ENCODE measurements around the gene ZXDC.

Gene ZXDC

DNA sequence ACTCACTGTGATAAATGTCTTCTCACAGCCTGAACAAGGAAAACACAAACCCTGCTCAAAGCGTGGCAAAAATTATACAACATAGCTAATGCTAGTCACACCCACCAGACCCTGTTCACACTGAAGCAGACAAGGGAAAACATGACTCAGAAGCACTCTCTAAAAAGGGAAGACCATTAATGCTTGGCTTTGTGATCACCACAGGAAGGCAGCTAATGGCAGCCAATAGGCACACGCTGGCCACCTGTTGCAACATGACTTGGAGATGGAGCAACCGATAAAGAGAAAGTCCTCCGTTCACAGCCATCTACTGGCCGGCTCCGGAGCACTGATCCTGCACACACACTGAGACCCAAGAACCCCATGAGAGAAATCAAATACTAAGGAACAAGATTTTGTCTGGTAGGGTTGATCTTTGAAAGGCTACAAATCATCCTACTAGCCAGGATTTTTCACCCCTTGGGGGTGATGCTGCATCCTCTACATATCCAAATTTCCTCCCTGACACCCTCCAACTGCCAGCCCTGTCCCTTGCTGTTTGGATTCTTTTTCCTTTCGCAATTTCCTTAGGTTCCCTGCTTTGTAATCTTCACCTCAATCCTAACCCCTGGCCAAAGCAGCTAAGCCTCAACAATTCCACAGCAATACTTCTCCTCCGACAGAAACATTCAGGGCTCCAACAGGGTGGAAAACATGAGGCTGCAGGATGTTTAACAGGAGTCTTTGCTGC, 3.2 kb downstream of the ZXDC start:
- peak; percentile 91 to 93 for DNase-seq

DNA sequence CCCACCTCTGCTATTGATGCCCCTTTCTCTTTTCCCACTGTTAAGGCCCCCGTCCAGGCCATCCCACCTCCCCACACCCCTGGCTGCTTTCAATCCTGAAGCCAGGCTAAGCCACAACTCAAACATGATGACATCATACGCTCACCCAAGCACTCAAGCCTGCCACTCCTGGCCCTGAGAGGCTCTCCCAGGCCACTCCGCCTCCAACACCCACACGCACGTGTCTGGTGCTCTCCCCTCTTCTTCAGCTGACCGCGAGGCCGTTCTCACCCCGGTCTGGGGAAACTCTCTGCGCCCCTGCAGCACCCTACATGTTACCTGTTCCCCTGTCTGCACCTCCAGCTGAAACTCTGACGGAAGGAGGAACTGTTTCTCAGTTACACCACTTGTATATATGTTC, 6.2 kb downstream of the ZXDC start:
- no peak for DNase-seq

DNA sequence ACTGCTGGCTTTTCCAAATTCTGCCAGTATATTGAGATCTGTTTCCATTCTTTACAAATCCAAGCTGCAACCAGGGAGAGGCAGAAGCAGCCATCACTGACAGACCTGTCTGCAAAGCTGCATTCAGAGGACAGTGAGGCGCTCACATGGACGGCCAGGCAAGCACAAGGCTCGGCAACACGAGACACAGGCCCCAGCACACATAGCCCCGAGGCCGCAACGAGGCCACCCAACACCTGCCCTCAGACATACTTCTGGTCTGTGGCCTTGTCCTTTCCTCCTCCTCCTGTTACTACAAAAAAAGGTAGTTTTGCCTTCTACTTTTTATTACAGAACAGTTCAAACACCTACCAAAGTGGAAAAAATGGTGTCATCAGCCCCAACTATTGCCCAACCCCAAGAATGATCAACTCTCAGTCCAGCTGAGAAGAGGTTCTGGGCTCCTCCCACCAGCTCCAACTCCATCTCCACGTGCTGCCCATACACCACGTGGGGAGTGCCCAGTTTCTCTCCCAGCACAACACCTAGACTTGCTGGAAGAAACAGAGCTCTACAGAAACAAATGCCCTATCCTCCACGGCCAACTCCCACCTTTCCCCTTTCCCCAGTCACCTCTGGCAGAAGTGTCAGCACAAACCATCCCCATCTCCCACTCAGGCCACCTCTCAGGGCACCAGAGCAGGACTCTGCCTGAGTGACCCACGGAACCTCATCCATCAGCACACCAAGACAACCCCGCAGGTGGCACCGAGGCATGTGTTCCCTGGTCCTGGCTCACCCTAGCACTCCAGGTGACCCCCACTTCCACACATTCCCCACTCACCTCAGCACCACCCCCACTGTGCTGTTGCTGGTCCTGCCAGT, 7.4 kb downstream of the ZXDC start:
- no peak for DNase-seq

DNA sequence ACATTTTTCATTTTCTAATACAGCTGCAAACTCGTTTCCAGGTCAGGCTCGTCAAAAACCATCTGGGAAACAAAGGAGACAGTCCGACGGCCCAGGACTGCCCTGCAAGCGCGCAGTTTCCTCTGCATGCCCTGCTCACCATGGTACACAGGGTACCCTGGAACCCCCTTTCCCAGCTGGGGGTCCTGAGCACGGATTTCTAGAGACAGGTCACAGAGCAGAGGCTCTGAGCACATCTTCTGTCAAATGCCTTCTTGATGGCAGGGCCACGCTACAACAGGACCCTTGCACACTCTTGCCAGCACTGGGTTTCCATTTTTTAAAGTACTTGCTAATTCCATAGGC, 8.1 kb downstream of the ZXDC start:
- DNase-seq, result no peak

DNA sequence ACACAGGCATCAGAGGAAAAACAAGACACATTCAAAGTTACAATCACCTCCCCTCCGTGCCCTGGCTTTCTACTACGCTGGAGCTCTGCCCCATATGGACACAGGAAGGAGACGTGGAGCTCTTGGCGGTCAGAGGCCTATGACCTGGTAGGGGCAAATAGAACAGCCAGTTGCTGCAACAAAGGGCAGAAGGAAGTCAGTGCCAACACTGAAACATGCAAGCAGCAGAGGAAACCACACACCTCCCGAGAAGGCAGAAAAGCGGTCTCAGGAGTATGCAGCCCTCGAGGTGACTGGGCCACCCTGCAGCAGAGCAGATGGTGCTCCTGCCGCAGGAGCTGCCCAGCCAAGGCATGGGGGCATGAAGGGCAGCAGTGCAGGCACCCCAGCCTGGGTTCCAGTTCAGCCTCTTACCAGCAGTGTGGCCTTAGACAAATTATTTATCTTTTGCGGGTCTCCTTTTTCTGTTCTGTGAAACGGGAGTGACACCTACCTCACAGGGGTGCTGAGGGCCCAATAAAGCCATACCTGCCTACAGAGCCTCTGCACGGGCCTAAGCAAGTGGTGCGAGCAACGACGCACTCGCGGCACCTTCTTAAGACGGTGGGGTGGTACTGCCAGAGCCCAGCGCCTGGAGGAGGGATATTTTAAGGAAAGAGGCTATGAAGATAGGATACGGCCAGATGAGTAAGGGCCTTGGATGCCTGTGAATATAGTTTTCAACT, 8.6 kb downstream of the ZXDC start:
- DNase-seq, result peak in 1 of 2 experiments; percentile 3

DNA sequence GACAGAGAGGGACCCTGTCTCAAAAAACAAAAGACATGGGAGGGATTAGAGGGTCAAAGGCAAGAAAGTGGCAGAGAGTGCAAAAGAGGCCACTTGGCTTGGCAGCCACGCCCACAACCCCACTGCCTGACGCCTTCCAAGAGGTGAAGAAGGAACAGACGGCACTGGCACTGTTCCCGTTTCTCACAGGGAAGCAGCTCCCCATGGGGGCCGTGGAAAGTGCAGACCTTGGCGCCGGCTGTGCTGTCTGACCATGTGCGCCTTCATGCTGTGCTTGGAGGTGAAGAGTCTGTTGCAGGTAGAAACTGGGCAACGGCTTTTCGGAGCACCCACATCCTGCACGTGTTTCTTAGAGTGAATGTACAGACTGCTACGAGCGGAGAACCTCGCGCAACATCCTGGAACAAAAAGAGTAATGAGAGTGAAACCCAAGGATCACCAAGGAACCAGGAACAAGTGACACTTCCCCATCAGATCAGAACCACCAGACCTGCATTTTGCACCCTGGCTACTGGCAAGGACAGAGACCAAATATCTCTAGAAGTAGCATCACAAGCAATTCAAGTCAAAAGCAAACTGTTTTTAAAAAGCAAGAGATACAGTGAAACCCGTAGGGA, 9.7 kb downstream of the ZXDC start:
- DNase-seq, result no peak

DNA sequence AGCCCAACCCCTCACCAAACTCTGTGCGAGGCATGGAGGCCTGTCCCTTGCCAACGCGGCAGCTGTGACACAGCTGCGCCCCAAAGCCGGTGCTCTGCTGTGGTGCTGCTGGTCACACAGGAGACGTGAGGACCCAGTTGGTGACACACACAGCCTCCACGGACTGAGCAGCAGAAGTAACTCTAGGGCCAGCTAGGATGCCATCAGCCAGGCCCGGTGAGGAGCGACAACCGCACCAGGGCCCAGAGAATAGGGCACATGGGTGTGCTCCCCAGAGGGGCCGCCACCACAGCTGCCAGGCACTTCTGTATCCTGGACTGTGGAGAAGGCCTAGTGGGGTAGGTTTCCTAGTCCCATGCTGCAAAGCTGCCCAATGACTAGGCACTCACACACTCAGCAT, 10.7 kb downstream of the ZXDC start:
- no peak for DNase-seq

DNA sequence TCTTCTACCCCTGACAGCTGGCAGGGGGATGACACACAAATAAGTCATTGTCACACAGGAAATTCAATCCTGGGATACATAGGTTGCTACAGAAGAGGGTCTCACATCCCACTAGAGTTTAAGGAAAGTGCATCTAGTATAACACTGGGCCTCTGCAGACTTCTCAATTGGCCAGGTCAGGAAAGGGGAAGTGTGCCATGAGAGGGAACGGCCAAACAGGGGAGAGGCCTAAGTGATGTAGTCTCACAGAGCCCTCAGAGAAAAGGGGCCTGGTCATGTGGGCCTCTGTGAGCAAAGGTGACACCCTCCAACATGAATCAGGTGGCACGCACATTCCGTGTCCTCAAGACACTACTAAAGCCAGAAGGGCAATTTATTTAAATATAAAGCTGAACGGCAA, 11.2 kb downstream of the ZXDC start:
- peak; percentile 1 to 42 for DNase-seq

DNA sequence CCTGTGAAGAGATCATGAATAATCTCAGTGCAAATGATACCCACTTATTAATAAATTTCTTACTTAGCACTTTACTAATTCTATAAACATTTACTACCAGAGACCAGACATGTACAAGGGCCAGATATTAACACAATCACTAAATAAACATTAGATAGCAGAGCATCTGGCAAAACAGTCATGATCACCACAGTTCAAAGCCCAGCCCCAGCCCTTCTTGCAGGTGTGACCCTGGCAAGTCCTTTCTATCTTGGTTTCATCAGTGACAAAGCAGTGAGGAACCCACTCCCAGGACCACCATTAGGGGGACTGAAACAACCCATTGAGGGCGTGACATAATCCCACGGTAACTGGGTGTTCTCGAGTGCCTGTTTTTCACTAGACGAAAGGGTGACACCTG, 11.6 kb downstream of the ZXDC start:
- DNase-seq, result no peak

DNA sequence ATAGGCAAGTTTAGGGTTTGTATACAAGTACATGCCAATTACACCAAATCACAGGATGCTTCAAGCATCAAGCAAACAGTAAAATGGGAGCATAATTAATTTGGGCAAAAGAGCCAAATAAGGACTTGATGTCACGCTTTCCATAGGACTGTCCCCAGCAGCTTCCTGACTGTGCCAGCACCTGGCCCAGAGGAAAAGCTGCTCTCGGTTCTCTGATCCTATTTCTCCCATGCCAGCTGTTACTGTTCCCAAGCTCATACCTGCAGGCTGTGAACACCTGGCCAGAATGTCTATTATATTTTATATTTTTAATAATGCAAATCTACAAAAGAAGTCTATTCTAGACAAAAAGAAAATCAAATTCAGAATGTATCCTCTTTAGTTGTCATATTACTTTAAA, 12.2 kb downstream of the ZXDC start:
- DNase-seq, result no peak

DNA sequence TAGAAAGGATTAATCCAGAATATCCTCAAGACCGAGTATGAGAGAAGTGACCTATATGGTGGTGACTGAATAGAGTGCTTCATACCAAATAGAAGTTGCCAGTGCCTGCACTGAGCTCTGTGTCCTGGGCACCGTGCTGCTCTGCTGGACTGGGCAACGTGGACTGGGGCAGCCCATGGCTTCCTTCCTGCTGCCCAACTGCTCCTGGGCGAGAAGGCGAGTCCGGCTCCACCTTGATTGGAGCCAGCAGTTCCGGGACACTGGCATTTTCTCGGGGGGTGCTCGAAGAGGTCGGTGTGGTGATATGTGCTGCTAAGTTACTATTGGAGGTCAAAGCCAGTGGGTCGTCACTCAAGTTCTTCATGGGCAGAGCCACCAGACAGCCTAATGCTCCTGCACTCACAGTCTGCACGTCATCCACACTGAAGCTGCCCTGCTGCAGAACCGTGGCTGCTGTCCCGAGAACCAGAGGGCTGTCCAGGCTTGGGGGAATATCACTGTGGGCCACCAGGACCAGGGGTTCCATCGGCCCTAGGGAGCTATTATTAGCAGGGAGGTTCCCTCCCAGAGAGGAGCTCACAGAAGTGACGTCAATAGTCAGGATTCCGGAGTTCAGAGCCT, 14.1 kb downstream of the ZXDC start:
- no peak for DNase-seq

DNA sequence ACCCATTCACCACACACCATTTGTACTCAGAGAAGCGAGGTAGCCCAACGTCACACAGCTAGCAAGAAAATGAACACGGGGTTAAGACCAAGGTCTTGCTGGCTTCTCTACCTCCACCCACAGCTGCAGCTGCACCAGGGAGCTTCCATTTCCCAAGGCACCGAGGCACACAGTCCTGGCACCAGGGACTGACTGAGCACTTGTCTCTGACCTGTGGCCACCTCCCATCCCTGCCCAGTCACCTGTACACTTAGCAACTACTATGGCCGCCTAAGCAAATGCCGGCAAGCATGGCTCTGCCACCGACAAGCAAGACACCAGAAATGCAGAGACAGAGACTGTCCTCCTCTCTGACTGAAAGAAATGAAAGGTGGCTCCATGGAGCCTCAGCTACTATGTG, 15.3 kb downstream of the ZXDC start:
- no peak for DNase-seq

DNA sequence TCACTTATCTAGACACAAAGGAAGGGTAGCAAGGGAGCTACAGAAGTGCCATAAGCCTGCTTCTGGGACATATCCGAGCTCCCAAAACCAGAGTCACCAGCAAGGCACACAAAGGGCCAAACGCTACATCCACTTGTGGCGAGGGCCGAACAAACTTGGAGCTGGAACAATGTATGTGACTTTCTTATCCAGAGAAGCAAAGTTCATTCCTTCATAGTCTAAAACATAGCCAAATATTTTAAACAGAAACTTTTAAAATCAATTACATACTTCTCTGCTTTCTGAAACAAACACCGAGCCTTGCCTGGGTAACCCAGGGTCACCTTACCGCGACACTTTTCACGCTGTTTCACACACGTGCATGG, 15.9 kb downstream of the ZXDC start:
- no peak for DNase-seq

DNA sequence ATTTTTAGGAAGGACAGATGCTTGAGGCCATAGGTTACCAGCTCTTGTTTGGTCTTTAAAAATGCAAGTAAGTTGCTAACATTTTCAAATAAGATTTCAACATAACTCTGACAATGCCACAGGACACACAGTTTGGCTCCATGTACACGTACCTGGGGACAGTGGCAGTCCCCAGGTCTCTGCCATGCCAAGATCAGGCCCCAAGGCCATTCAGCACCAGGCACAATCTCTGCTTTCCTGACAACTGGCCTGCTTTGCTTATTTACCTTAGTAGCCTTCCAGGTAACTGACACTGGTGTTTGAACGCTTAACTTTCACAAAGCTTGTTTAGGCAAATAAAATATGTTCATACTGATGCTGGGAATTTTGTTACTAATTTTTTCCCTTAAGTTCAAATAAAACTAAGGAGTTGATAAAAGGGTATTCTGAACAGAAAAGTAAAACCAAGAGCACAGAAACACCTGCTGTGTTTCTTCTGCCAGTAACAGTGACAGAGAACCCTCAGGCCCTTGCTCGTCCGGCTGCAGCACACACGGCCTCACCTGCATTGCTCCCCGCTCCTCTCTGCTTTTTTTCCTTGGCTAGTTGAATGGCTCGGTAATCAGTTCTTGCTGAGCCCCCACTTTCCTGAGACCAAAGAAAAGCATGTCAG, 16.5 kb downstream of the ZXDC start:
- no peak for DNase-seq

DNA sequence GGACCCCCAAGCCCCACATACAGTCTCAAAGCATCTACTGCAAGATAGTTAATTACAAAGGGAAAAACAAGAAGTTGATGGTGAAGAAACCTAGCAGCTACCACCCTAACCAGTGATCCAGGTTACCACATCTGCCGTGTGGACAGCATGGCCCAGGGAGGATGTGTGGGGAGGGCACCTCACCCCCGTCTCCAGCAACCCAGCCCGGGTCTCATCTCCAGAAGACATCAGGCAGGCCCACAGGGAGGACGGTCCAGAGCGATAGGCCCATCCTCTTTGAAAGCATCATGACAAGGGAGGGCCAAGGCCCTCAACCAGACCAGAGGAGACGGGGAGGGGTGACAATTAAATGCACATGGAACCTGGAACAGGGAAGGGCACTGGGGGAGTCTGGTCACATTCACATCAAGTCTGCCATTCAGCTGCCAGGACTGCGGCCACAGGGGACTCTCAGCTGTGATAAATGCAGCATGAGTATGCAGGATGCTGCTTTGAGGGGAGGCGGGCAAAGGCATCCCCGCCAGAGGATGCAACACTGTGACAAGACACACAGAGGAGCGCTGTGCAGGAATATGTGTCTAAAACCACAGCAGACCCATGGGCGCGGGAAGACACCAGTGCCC, 18.8 kb downstream of the ZXDC start:
- DNase-seq, result no peak

DNA sequence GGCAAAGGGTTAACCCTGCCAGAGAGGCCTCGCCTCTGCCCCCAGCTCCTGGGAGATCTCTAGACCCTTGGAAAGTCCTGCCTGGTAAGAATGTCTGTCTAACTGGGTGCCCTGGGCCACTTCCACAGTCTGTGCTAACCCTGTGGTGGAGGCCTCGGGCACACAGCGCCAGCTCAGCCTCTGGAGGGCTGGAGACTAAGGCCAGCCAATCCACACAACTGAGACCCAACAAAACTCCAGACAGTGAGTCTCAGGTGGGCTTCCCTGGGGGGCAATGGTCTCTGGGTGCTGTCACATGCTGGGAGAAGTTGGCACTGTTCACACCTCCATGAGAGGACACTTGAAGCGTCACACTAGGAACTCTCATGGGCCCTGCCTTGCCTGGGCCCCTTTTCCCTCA, 19.5 kb downstream of the ZXDC start:
- DNase-seq, result no peak

DNA sequence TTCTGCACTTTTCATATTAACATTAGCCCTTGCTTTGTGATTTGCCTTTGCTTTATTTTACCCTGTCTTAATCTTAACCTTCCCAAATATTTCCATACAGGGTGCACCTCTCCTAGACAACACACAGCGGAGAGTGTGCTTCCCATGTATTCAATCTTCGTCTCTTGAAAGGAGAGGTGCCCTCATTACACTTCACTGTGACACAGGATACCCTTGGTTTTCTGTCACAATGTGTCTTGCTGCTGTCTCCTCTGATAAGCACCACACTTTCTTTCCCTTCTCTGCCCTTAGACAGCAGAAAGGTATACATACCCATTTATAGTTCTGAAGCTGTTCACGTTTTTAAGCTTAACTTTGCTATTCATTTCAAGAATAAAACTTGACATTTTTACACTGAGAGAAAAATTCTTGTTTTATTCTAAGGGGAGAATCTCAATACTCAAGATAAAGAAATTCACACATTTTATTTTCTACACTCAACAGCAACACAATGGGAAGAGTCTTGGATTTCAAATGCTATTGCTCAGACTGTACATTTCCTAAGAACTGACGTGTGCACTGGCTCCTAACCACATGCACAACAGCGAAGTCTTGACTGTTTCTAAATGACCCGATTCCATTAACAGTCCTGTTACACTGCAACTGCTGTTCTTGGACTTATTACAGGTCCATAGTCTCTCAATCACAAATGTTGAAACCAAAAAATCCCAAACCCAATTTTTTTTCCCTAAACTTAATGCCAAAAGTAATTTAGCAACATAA, 21.1 kb downstream of the ZXDC start:
- DNase-seq, result no peak

DNA sequence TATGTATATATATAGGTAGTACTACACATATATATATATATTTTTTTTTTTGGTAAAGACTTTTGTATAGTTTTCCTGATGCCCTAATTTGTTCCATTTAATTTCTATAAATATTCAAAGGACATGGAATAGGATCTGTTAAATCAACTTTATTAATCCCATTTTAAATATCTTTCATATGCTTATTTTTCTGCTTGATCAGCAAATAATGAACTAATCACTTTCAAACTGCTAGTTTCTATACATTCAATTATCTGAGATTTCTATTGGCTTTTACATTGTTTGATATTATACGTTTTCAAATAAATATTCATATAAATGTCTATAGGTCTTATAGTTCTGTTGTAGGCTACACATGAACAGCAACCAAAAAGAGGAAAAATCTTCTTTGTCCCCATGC, 21.7 kb downstream of the ZXDC start:
- no peak for DNase-seq

DNA sequence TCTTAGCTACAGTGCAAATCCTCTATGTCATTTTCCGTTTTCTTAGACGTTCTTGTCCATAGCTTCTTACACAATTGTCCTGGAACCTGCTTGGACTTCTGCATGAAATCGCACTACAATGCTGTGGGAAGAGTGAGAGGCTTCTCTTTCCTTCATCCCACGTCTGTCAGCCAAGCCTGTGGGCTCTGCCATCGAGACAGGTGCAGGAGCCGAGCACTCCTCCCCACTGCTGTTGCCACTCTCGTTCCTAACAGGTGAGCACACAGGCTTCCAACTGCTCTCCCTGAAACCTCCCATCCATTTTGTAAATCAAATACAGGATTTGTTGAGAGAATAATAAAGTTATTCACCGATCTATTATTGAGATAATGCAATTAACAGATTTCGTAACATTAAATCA, 23.5 kb downstream of the ZXDC start:
- no peak for DNase-seq

DNA sequence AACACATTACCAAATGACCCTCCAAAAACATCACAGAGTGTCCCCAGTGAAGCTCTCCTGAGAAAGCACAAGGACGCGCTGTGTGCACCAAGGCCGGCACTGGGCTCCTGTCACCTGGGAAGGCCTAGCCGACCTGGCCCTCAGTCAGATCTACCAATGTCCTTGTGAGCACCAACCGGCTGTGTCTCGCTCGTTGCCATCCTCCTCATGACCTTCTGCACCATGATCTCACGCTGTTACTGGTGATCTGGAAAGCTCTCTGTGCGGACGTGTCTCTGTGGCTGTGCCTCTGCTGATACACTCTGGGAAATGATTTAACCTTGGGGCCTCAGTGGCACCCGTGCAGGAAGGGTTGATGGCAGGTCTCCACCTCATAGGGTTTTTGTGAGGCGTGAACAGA, 24.2 kb downstream of the ZXDC start:
- no peak for DNase-seq

DNA sequence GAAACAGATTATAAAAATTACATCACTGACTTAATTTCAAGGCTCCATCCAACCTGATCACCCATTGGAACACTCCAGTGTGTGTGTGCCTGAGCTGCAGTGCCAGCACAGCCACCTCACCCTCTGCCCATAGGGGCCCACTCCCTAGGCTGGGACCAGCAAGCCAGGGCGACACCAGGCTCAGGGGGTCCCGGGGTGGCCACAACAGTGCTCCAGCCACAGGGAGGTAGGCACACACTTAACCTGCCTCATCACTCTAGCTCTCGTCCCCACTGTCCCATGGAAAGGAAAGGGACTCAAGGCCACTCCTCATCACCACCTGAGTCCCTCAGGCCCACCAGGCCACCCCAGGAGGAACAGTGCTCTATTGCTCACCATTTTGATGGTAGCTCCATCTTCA, 24.9 kb downstream of the ZXDC start:
- no peak for DNase-seq

Measured in Kasumi-1 (cell line).